GM12892 (cell line): ENCODE results near the gene MRPL9. TPM values are rescaled to one million over a fixed set of nuclear protein-coding genes. Genes with fewer than 3 reads are reported as not detected.

Source experiments
- DNase-seq: peaks from one replicate; pipeline ENCODE4 v3.0.0; 2011; ENCODE audit not compliant: insufficient read length
- FAIRE-seq: peaks from 2 replicates; lab custom pipeline; 2011; peaks lifted over from hg19 to GRCh38; lab: Jason Lieb, UNC
- POLR2A ChIP-seq: IDR thresholded peaks from 2 replicates; pipeline ENCODE4 v1.6.1; 2011; ENCODE audit warnings: low read depth, low read length, control low read depth
- POLR2AphosphoS5 ChIP-seq: IDR thresholded peaks from 2 replicates; pipeline ENCODE4 v1.6.1; 2011; ENCODE audit warnings: low read depth, low read length, control low read depth
- TAF1 ChIP-seq: IDR thresholded peaks from 2 replicates; pipeline ENCODE4 v1.6.1; 2011; ENCODE audit warnings: low read depth, mild to moderate bottlenecking, control low read depth, low read length, borderline replicate concordance
- polyA plus RNA-seq: library from polyadenylated mRNA; unstranded; fragments of >200 nt; gene quantifications from one replicate; pipeline ENCODE4 v1.2.1, GENCODE V29; 2012; ENCODE audit warnings: missing spikeins, inconsistent platforms; ENCODE audit not compliant: missing spikeins

MRPL9 gene
- 95.4 TPM for polyA plus RNA-seq

- TF ChIP-seq TAF1, result peak; percentile 72
- TF ChIP-seq POLR2A, result peak; percentile 81
- TF ChIP-seq POLR2AphosphoS5, result peak; percentile 82
- FAIRE-seq, result peak; percentile 89
- peak; percentile 94 for DNase-seq
Measured at GRCh38 chr1:151762941-151763921, at the start of gene MRPL9. TSS of gene MRPL9 (minus strand) at chr1:151763496. CDS start at chr1:151763479, 17 bp downstream.

- TF ChIP-seq TAF1 (no peak), POLR2A (no peak), POLR2AphosphoS5 (no peak)
- DNase-seq, result no peak
- FAIRE-seq, result no peak
Measured at GRCh38 chr1:151811181-151811580, 47.9 kb upstream of the MRPL9 start.

- TF ChIP-seq POLR2A, result no peak
- TF ChIP-seq POLR2AphosphoS5, result no peak
- no peak for TF ChIP-seq TAF1
- FAIRE-seq (no peak), DNase-seq (no peak)
Measured at GRCh38 chr1:151809985-151810556, 46.8 kb upstream of the MRPL9 start.

DNA sequence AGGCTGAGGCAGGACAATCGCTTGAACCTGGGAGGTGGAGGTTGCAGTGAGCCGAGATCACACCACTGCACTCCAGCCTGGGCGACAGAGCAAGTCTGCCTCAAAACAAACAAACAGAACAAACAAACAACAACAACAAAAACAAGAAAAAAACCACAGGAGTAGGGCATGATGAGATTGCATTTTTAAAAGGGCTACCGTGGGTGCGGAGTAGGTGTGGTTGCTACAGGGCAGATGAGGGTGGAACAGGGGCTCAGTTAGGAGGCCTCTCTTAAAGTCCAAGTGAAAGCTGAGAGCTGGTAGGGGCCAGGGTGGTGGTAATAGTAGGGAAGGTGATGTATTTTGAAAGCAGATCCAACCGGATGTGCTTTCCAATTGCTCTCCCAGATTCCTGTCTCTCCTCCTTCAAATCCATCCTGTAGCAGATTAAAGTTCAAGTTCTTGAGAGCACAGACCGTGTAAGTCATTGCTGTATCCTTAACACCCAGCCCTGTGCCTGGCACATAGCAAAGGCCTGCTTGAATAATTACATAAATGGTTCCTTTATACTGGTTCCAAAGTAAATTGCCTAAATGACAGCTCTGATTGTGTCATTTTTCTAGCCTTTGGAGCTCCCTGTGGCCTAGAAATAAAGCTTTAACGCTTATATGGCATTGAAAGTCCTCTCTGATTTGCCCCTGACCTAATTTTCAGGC, 46.1 kb upstream of the MRPL9 start:
- no peak for TF ChIP-seq TAF1
- no peak for TF ChIP-seq POLR2AphosphoS5
- TF ChIP-seq POLR2A, result no peak
- no peak for DNase-seq
- FAIRE-seq, result no peak

DNA sequence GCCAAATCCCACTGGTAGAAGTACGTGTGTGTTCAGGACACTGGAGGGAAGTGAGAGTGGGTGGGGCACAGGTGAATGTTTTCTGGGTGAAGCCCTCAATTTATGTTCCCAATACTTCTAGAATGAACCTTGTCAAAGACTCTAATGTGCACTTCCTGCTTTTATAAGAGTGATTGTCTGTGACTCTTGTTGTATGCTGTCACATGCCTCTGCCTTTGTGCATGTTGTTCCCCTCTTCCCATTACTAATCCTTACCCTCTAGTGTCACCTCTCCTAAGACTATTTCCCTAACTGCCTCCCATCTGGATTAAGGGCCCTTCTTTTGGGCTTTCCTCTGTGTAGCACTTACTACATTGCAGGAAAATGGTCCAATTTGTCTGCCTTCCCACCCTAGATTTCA, 44.5 kb upstream of the MRPL9 start:
- FAIRE-seq (no peak), DNase-seq (no peak)
- no peak for TF ChIP-seq TAF1
- no peak for TF ChIP-seq POLR2AphosphoS5
- TF ChIP-seq POLR2A, result no peak

- DNase-seq (no peak), FAIRE-seq (no peak)
- TF ChIP-seq POLR2AphosphoS5 (no peak), POLR2A (no peak), TAF1 (no peak)
Measured at GRCh38 chr1:151807131-151807530, 43.8 kb upstream of the MRPL9 start.

- FAIRE-seq, result no peak
- TF ChIP-seq TAF1 (no peak), POLR2AphosphoS5 (no peak), POLR2A (no peak)
- no peak for DNase-seq
Measured at GRCh38 chr1:151806170-151806569, 42.9 kb upstream of the MRPL9 start.

GRCh38 chr1:151805066-151805820, 41.9 kb upstream of the MRPL9 start, which contains the start of gene LINGO4:
TSS of gene LINGO4 (minus strand) at chr1:151805419. CDS start at chr1:151802704, 2,715 bp downstream.
- TF ChIP-seq POLR2A (no peak), TAF1 (no peak), POLR2AphosphoS5 (no peak)
- FAIRE-seq (no peak), DNase-seq (no peak)

DNA sequence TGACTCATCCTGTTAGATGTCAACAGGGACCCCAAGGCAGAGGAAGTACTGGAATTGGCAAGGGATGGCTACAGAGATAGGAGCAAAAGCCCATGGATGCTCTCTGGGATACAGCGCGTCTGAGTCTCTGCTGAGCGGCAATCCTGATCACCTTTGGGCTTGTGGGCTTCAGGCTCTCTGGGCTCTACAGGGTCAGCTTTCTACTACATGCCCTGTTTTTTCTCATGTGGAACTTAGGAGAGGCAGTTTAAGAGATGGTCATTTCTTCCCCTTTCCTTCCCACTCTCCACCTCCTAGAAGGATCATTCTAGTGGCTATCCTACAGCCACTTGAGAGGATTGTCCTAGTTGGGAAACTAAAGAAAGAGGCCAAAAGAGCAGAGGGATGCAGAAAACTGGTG, 40.6 kb upstream of the MRPL9 start:
- FAIRE-seq (no peak), DNase-seq (no peak)
- TF ChIP-seq POLR2A (no peak), TAF1 (no peak), POLR2AphosphoS5 (no peak)

GRCh38 chr1:151803164-151803563, 39.9 kb upstream of the MRPL9 start:
- FAIRE-seq (no peak), DNase-seq (no peak)
- TF ChIP-seq TAF1, result no peak
- TF ChIP-seq POLR2AphosphoS5, result no peak
- TF ChIP-seq POLR2A, result no peak

- FAIRE-seq (no peak), DNase-seq (no peak)
- TF ChIP-seq POLR2A (no peak), POLR2AphosphoS5 (no peak)
Measured at GRCh38 chr1:151802372-151802771, 39.1 kb upstream of the MRPL9 start.
